Hepatocyte (in vitro differentiated cells): ENCODE data around the gene TMEM156. TPM values are rescaled to one million over a fixed set of nuclear protein-coding genes. Genes with fewer than 3 reads are reported as not detected.

Source experiments
- DNase-seq: peaks from one replicate; pipeline ENCODE4 v3.0.0-alpha.2; 2016; ENCODE audit warnings: low spot score
- H2AFZ ChIP-seq: fragments of 200-600 bp; sonication (generic); 2 replicates; pipeline ENCODE4 v1.6.0; 2016; ENCODE audit warnings: antibody characterized with exemption, mild to moderate bottlenecking
- H3K27ac ChIP-seq: fragments of 200-600 bp; sonication (generic); 2 replicates; pipeline ENCODE4 v1.5.1; 2016; ENCODE audit warnings: mild to moderate bottlenecking
- H3K27me3 ChIP-seq: fragments of 200-600 bp; sonication (generic); 2 replicates; pipeline ENCODE4 v1.6.1; 2016
- H3K36me3 ChIP-seq: fragments of 200-600 bp; sonication (generic); replicated peaks from 2 replicates; pipeline ENCODE4 v1.5.1; 2016; ENCODE audit warnings: low read depth; ENCODE audit not compliant: insufficient read depth
- H3K4me1 ChIP-seq: fragments of 200-600 bp; sonication (generic); 2 replicates; pipeline ENCODE4 v1.5.1; 2016; ENCODE audit warnings: mild to moderate bottlenecking, moderate library complexity; ENCODE audit not compliant: insufficient read depth
- H3K4me2 ChIP-seq: fragments of 200-600 bp; sonication (generic); 2 replicates; pipeline ENCODE4 v1.6.0; 2016
- H3K4me3 ChIP-seq: fragments of 200-600 bp; sonication (generic); 2 replicates; pipeline ENCODE4 v1.5.1; 2016; ENCODE audit warnings: mild to moderate bottlenecking
- H3K79me2 ChIP-seq: fragments of 200-600 bp; sonication (generic); 2 replicates; pipeline ENCODE4 v1.6.0; 2017; ENCODE audit warnings: mild to moderate bottlenecking
- H3K9me2 ChIP-seq: fragments of 200-600 bp; sonication (generic); replicated peaks from 2 replicates; pipeline ENCODE4 v1.6.0; 2017; ENCODE audit warnings: mild to moderate bottlenecking; ENCODE audit not compliant: insufficient read depth
- H3K9me3 ChIP-seq: fragments of 200-600 bp; sonication (generic); 2 replicates; pipeline ENCODE4 v1.5.1; 2016; ENCODE audit warnings: low read depth, mild to moderate bottlenecking
- H4K20me1 ChIP-seq: fragments of 200-600 bp; sonication (generic); 2 replicates; pipeline ENCODE4 v1.6.0; 2016; ENCODE audit warnings: mild to moderate bottlenecking; ENCODE audit not compliant: insufficient read depth, poor library complexity, severe bottlenecking
- CTCF ChIP-seq: fragments of 200-600 bp; sonication (generic); IDR thresholded peaks from 2 replicates; pipeline ENCODE4 v1.5.1; 2016; ENCODE audit warnings: antibody characterized with exemption, mild to moderate bottlenecking; ENCODE audit not compliant: poor library complexity
- EZH2 ChIP-seq: fragments of 200-600 bp; sonication (generic); IDR thresholded peaks from 2 replicates; pipeline ENCODE4 v1.6.1; 2016; ENCODE audit warnings: antibody characterized with exemption, mild to moderate bottlenecking, borderline replicate concordance
- EZH2phosphoT487 ChIP-seq: fragments of 200-600 bp; sonication (generic); IDR thresholded peaks from one replicate; pipeline ENCODE4 v1.6.1; 2018; ENCODE audit warnings: antibody characterized with exemption, mild to moderate bottlenecking, low read depth, moderate library complexity; ENCODE audit not compliant: unreplicated experiment, severe bottlenecking
- WGBS: methylation state at CpG from one replicate; pipeline ENCODE4 v1.1.6; 2016; ENCODE audit warnings: low lambda C conversion rate; ENCODE audit errors: missing lambda C conversion rate; 5-methylcytosine and 5-hydroxymethylcytosine counted together
- polyA plus RNA-seq: library from polyadenylated mRNA; unstranded; fragments of >200 nt; fragmentation: Nextera tagmentation; extraction: Ambion mirVana; gene quantifications from 2 replicates; pipeline ENCODE4 v1.2.1, GENCODE V29; 2016
- total RNA-seq: library from RNA; depleted of rRNA; stranded (reverse); fragments of >200 nt; gene quantifications from 2 replicates; pipeline ENCODE4 v1.2.3, GENCODE V29; 2014

TMEM156 gene
- total and polyA plus RNA-seq, 2 experiments from 2014 or later, result 1.3 TPM; not detected in 1

GRCh38 chr4:38923746-38924145, 108.5 kb downstream of the TMEM156 start:
- H2AFZ ChIP-seq, result no peak overlapping the region
- no peak for TF ChIP-seq EZH2
- no peak for TF ChIP-seq EZH2phosphoT487
- no peak for TF ChIP-seq CTCF
- no peak overlapping the region for H3K4me2 ChIP-seq
- no peak overlapping the region for H3K4me3 ChIP-seq
- H4K20me1 ChIP-seq, result no peaks in the 10 kb centered on the region
- H3K79me2 ChIP-seq, result no peaks in the 10 kb centered on the region
- H3K27me3 ChIP-seq, result no peaks in the 10 kb centered on the region
- no peaks in the 10 kb centered on the region for H3K4me1 ChIP-seq
- H3K27ac ChIP-seq, result no peak overlapping the region
- H3K9me2 ChIP-seq, result no peaks in the 10 kb centered on the region
- no peaks in the 10 kb centered on the region for H3K9me3 ChIP-seq
- DNase-seq, result no peak
- 37% methylated on average over 2 of the region's 2 CpGs for WGBS
- no peaks in the 10 kb centered on the region for H3K36me3 ChIP-seq

GRCh38 chr4:38921151-38921550, 111.1 kb downstream of the TMEM156 start:
- TF ChIP-seq EZH2phosphoT487, result no peak
- no peak for TF ChIP-seq EZH2
- no peak for TF ChIP-seq CTCF
- Histone ChIP-seq H3K4me2 (no peak overlapping the region), H3K36me3 (no peaks in the 10 kb centered on the region), H3K27ac (no peak overlapping the region), H4K20me1 (no peaks in the 10 kb centered on the region), H2AFZ (no peak overlapping the region), H3K79me2 (no peaks in the 10 kb centered on the region), H3K4me3 (no peak overlapping the region), H3K9me3 (no peaks in the 10 kb centered on the region), H3K27me3 (no peaks in the 10 kb centered on the region), H3K9me2 (no peaks in the 10 kb centered on the region), H3K4me1 (no peaks in the 10 kb centered on the region)
- no peak for DNase-seq
- WGBS, result 98% methylated on average over 3 of the region's 3 CpGs

- no peak overlapping the region for H3K4me2 ChIP-seq
- TF ChIP-seq EZH2, result no peak
- TF ChIP-seq EZH2phosphoT487, result no peak
- TF ChIP-seq CTCF, result no peak
- no peaks in the 10 kb centered on the region for H4K20me1 ChIP-seq
- H3K27ac ChIP-seq, result no peak overlapping the region
- no peak overlapping the region for H3K4me3 ChIP-seq
- H3K9me2 ChIP-seq, result no peaks in the 10 kb centered on the region
- no peaks in the 10 kb centered on the region for H3K4me1 ChIP-seq
- WGBS, result 99% methylated on average over 6 of the region's 6 CpGs
- no peaks in the 10 kb centered on the region for H3K36me3 ChIP-seq
- DNase-seq, result no peak
- no peaks in the 10 kb centered on the region for H3K9me3 ChIP-seq
- H3K79me2 ChIP-seq, result no peaks in the 10 kb centered on the region
- H3K27me3 ChIP-seq, result no peaks in the 10 kb centered on the region
- no peak overlapping the region for H2AFZ ChIP-seq
Observed at GRCh38 chr4:38920677-38921076, 111.5 kb downstream of the TMEM156 start.

GRCh38 chr4:38920186-38920585, 112.0 kb downstream of the TMEM156 start:
- Histone ChIP-seq H3K27me3 (no peaks in the 10 kb centered on the region), H4K20me1 (no peaks in the 10 kb centered on the region), H3K9me3 (no peaks in the 10 kb centered on the region), H2AFZ (no peak overlapping the region), H3K4me2 (no peak overlapping the region), H3K9me2 (no peaks in the 10 kb centered on the region), H3K4me3 (no peak overlapping the region), H3K36me3 (no peaks in the 10 kb centered on the region), H3K4me1 (no peaks in the 10 kb centered on the region), H3K27ac (no peak overlapping the region), H3K79me2 (no peaks in the 10 kb centered on the region)
- TF ChIP-seq EZH2 (no peak), EZH2phosphoT487 (no peak), CTCF (no peak)
- DNase-seq, result no peak
- 94% methylated on average over 2 of the region's 2 CpGs for WGBS
